GM19463 (cell line): Measurements from ENCODE around the gene ENHO.

Source experiments
- ATAC-seq: cut with Tn5 transposase; IDR thresholded peaks from one replicate; pipeline ENCODE4 v1.9.1; 2021; ENCODE audit warnings: mild to moderate bottlenecking, moderate library complexity; ENCODE audit not compliant: unreplicated experiment

Gene ENHO

DNA sequence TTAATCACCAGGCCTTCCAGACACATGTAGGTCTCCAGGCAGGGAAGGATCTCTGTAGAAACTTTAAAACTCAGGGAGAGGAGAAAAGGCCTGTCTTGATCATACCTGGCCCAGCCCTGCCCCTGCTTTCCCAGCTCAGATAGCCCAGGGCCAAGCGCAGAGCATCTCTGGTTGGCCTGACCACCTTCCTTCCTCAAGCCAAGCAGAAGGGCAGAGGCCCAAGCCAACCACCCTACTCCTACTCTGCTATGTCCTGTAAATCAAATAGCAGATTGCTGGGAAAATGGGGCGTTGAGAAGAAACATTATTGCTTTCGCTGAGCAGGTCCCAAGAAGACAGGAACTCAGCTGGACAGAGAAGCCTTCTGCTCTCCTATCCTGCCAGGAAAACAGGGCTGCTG lies 14.3 kb downstream of the ENHO start:
- no peak for ATAC-seq

- no peak for ATAC-seq
These were observed 14.8 kb downstream of the ENHO start for GRCh38 chr9:34507966-34508365.

DNA sequence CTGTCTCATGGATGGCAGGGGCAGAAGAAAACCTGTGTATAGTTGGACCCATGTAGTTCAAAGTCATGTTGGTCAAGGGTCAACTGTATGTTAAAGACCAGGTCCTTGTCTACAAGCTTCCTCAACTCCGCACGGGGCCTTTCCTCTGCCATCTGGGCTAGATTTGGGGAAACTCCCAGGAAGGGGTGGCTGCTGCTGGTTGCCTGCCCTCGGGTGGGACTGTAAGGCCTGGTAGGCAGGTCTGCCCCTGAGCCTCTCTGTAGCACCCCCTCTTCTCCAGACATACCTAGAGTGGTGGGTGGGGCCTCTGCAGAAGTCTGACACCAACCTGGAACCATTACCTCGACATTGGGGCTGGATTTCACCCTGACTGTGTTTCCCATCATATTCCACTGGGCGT lies 15.2 kb downstream of the ENHO start:
- ATAC-seq, result no peak

DNA sequence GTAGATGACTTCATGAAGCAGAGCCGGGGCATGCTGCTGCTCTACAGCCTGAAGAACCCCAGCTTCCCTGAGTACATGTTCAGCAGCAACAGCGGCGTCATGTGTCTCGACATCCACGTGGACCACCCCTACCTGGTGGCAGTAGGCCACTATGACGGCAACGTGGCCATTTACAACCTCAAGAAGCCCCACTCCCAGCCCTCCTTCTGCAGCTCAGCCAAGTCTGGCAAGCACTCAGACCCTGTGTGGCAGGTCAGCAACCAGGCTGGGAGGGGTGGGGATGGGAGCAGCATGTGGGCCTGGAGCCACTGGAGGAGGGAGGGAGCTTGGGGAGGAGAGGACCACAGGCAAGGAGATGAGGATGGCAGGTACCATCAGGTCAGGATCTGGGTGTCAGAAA lies 16.2 kb downstream of the ENHO start:
- no peak for ATAC-seq

DNA sequence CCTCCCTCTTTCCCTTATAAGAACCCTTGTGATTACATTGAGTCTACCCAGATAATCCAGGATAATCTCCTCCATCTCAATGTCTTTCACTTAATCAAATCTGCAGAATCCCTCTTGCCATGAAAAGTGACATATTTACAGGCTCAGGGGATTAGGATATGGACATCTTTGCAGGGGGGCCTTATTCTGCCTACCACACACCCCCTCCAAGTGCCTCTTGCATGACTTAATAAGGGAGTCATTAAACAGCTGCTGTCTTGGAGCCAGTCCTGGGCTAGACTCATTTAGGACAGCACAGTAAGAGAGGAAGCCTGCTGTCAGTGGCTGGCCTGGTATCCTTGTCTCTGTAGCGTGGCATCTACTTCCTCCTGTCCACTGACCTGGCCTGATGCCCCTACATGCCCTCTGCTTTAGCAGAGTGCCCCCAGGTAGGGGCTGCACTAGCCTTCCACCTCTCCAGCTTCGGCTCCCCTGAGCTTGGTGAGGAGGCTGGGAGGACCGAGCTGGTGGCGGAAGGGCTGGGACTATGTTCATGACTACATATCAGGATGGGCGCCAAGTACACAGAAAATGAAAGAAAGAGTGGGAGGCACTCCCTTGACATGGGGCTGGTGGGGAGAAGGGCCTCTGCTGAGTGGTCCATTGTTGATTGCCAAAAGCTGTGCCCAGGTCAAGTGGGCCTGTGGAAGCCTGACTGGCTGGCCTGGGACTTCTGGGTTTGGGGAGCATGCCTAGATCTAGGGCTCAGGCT lies 17.2 kb downstream of the ENHO start:
- ATAC-seq, result no peak

DNA sequence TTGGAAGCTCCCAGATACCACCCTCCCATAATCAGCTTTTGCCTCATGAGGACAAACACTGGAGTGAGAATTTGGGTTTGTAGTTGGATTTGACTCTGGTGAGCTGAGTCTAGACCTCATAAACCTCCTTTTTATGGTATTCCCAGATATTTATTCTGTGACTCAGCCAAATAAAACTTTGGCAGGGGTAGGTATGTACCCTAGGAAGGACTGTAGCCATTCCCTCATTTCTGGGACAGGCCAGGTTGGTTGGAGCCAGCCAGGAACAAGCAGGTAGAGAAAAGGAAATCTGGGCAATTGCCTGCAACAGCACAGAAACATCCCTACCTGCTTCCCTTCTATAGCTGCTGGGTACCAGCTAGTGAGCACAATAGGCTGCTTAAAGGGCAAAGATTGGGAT lies 19.4 kb downstream of the ENHO start:
- no peak for ATAC-seq

DNA sequence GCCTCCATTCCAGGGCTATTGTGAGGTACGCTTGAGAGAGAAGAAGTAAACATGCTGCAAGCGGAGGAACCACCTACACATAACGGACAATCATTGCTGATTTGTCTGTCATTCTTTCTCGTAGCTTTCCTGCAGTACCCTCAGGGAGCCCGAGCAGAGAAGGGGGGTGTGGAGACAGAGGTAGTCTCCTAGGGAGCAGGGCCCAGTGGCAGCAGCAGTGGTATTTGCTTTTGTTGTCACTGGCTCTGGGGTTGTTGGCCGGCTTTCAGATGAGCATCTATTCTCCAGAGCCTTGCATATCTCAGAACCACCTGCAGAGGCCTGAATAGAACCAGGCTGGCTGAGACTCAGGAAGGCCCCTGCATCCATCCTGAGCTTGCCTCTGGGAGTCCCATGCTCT lies 19.9 kb downstream of the ENHO start:
- no peak for ATAC-seq

- no peak for ATAC-seq
These were observed 20.3 kb downstream of the ENHO start for GRCh38 chr9:34502471-34502870.

GRCh38 chr9:34501889-34502425 lies 20.8 kb downstream of the ENHO start:
- ATAC-seq, result no peak

- no peak for ATAC-seq
These were observed 21.4 kb downstream of the ENHO start for GRCh38 chr9:34501372-34501771.

GRCh38 chr9:34500623-34501267 lies 22.0 kb downstream of the ENHO start:
- ATAC-seq, result no peak

- ATAC-seq, result no peak
These were observed 23.7 kb downstream of the ENHO start for GRCh38 chr9:34499076-34499475.

- ATAC-seq, result no peak
These were observed 24.2 kb downstream of the ENHO start for GRCh38 chr9:34498553-34498952.

DNA sequence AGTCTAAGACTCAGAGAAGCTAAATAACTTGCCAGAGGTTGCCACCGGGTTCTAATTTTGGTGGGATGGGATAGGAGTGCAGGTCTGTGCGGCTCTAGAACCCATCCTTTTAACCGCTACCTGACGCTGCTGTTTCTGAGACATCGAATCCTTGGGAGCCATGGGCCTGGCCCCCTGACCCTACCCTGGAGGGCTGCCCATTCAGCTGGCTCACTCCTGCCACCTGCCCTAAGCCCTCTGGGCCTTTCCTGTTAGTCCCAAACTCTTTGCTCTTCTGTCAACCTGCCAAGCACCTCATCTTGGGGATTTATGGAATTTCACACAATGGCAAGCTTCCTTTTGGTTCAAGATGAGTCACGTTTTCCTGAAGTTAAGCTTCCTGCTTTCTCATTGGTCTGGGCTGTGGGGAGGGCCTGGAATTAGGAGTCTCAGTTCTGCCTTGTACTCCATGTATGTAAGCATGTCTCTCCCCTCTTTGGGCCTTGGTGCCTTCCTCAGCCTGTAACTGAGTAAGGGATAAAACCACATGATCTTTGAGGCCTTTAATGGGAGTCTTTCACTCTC lies 26.6 kb downstream of the ENHO start:
- no peak for ATAC-seq

DNA sequence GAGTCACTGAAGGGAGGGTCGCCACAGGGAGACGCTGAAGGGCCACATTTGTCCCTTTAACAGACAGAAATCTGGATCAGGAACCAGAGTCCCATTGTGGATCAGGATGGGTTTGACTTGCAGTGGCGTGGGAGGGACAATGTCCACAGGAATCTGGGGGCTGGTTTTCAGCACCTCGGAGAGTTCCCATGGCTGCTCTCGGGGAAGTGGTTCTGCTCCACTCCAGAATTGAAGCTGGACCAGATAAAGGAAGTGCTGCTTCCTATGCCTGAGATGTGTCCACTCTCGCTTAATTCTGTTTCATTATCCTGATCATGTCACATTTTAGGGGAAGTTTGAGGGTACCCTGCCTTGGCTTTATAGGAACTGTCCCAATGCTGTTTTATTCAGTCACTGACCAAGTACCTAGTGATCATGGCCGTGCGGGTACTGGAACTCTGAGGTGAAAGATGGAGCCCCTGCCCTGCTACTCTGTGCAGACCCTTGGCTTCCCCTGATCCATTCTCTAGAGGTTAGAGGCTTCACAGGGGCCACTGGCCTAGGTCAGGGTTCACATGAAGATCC lies 28.7 kb downstream of the ENHO start:
- ATAC-seq, result no peak

GRCh38 chr9:34492051-34492450 lies 30.7 kb downstream of the ENHO start:
- no peak for ATAC-seq

DNA sequence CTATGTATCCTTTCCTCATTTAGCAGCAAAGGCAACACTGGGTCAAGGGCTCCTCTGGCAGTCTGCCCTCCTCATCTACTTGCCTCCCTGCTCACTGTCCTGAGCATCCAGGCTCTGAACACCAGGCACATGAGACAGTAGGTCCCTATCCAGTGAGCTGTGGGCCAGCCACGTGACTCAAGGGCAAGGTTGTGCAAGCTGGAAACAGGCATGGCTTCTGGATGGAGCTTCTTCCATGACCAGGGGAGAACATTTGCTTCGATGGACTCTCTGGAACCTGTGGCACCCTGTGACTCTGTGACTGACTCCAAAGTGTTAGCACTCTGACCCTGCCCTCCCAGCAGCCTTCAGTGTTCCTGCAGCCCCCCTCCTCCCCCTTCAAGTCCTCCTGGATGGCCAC lies 31.2 kb downstream of the ENHO start:
- no peak for ATAC-seq

- no peak for ATAC-seq
These were observed 32.0 kb downstream of the ENHO start for GRCh38 chr9:34490760-34491159.

GRCh38 chr9:34490360-34490759 lies 32.4 kb downstream of the ENHO start:
- ATAC-seq, result no peak

DNA sequence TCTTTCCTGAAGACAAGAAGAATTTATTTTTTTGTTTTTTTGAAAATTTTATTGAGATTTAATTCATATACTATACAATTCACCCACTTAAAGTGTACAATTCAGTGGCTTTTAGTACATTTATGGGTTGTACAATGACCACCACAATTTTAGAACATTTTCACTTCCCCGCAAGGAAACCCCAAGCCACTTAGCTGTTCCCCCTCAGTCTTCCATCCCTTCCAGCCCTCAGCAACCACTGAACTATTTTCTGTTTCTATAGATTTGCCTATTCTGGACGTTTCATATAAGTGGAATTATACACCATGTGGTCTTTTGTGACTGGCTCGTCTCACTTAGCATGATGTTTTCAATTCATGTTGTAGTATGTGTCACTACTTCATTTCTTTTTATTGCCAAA lies 36.2 kb downstream of the ENHO start:
- no peak for ATAC-seq

DNA sequence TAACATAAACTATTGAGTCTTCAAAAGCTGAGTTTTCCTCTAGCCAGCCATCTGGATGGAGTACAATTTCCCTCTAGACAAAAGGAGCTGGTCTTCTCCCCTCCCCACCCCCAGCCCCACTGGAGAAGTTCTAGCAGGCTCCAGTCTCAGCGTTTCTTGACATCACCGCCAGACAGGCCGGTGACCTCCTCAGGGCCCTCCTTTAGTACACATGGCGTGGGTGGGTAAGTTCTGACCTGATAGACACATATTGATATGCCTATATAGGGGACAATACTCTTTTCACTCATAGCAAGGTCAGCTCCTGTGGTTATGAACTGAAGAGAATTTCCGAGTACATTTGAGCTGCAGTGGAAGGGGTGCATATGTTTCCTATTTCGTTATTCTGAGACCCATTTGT lies 37.0 kb downstream of the ENHO start:
- no peak for ATAC-seq

DNA sequence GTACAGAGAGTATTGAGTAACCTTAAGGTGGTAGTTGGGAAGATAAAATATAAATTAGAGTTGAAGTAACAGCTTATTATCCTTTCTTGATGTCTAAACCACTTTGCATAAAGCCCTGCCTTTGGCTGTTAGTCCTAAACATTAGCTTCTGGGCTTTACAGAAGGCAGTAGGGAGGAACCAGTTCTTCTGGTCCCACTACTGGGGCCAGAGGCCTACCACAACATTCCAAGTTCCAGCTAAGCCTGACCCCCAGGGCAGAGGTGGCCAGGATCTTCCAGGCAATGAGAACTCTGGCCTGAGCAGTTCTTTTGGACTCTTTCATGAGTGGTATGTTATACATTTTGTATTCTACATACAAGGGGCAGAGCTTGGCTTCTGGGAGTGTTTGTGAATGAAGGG lies 38.1 kb downstream of the ENHO start:
- ATAC-seq, result no peak
